Hematopoietic multipotent progenitor cell (in vitro differentiated cells): Measurements from ENCODE around the gene MYLK4. TPM values are rescaled to one million over a fixed set of nuclear protein-coding genes. Genes with fewer than 3 reads are reported as not detected.

Source experiments
- DNase-seq, 3 donors: peaks; one replicate each; pipeline ENCODE4 v3.0.0-alpha.2; 2011 to 2015; ENCODE audit warnings: low read depth in 2 of 3, low spot score in 2 of 3
- total RNA-seq: library from RNA; depleted of rRNA; stranded (reverse); fragments of >200 nt; gene quantifications from one replicate; pipeline ENCODE4 v1.2.3, GENCODE V29; 2012

MYLK4 gene
- total RNA-seq, 1 donor = 1.6 TPM

GRCh38 chr6:2639167-2639566 is 111.6 kb downstream of the MYLK4 start:
- no peak for DNase-seq

GRCh38 chr6:2636672-2637071 is 114.0 kb downstream of the MYLK4 start:
- no peak for DNase-seq

DNA sequence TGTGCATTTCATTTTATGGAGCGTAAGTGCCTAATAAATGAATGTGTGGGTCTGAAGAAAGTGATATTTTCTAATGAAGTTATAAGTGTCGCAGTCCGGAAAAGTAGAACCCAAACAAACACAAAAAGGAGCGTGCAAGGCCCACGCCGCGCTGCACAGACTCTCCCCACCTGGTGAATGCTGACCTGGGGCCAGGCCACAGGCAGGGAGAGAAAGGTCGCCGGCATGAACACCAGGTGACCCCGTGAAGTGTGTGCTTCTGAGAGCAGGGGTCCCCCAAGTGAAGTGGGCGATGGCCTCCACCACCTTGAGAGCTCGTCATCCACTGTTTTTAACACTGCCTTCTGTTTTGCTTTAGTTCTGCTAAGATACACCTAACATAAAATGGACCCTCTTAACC is 114.8 kb downstream of the MYLK4 start:
- no peak for DNase-seq

GRCh38 chr6:2634139-2634964 is 116.4 kb downstream of the MYLK4 start:
- DNase-seq = peak; percentile 68 to 79 (median 78)

GRCh38 chr6:2633736-2634135 is 117.0 kb downstream of the MYLK4 start:
- DNase-seq = no peak

- DNase-seq = no peak
Observed at GRCh38 chr6:2632976-2633584, 117.6 kb downstream of the MYLK4 start.

DNA sequence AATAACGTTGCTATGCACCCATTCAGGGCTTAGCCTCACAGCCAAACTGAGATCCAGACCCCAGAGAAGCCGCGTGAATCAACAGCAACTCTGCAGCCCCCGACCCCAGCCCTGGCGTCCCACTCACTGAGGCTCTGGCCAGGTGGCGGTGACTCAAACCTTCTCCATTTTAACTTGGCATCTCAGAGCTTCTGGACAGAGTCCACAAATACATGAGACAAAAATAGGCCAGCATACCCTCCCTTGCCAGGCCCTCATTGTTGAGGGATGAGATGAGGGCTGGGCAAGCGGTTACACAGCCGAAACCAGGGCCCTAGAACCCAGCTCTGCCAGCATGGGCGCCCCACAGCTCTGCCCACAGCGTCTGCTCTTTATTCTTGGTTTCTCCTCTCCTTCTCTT is 118.4 kb downstream of the MYLK4 start:
- no peak for DNase-seq

DNA sequence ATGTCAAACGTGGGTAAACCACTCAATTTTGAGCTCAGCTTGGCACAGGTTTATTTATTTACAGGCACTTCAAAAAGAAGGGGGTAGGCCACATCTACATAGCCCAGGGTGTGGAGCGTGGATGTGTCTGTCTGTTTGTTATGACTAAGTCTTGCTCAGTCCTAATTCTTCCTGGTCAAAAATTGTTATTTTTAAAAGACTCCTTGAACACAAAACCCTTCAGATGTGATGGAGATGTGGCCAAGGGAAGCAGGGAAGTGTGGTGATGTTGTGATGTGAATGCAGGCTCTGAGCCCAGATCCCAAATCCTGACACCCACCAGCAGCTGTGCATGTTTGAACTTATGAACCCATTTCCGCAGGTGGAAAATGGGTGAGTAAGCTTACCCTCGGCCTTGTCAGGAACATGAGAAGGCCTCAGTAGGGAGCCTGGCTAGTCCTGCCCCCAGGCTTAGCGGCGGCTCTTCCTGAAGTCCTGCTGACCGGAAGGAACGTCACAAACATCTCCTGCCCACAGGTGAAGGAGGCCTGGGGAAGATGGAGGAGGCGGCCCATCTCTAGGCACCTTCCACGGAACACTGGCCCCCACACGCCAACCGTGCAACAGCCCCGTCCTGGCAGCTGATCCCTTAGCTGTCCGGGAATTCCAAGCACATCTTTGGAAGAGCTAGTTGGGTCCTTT is 119.7 kb downstream of the MYLK4 start:
- no peak for DNase-seq

GRCh38 chr6:2630359-2630758 is 120.4 kb downstream of the MYLK4 start:
- DNase-seq = no peak

DNA sequence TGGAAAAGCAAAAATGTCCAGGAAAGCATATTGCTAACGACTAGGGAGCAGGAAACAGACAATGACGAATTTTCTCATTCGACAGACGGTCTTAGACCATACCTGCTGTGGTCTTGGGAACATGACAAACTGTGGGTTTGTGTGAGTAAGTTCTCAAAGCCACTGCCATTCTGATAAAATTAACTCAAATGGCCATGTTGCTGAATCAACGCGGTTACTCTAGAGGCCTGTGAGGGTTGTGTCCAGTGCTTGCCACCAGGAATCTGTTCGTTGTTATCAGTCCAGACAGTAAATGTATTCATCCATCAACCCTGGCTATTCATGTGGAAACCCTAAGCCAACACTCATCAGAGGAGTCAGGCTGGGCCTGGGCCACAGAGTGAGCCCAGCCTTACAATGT is 124.3 kb downstream of the MYLK4 start:
- DNase-seq = no peak

- no peak for DNase-seq
Observed at GRCh38 chr6:2625581-2625980, 125.1 kb downstream of the MYLK4 start.

DNA sequence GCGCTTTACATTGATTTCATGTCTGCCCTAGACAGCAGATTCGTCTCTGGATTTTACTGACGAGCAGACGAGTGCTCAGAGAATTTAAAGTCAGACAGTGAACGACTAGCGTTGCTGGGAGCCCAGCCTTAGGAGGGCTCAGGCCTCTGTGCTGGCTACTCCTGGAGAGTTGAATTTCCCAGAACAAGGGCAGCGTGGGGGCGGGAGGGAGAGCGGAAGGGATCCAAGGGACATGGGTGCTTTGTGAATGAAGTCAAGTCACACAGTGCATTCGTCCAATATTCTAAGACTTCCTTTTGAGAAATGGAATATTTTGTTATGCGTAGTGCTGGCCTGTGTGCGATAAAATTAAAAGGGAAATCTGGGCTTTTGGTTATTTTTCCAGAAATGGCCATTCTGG is 126.5 kb downstream of the MYLK4 start:
- no peak for DNase-seq

DNA sequence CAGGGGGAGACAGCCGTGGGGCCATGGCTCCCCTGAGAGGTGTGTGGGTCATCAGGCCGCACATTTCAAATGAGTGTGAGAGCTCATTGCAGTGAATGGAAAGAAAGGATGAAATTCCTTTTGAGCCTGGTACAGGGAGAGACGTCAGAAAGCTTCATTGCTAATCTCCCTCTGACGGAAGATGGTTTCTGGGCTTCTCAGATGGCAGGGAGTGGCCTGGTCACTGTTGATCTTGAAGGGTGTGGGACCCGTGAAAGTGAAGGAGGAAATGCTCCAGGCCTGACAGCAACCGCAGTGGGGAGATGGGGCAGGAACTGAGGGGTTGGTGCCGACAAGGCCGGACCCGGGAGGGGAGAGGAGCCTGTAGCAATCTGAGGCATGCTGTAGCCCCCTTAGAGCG is 127.4 kb downstream of the MYLK4 start:
- no peak for DNase-seq

GRCh38 chr6:2622671-2623070 is 128.1 kb downstream of the MYLK4 start:
- DNase-seq = no peak

DNA sequence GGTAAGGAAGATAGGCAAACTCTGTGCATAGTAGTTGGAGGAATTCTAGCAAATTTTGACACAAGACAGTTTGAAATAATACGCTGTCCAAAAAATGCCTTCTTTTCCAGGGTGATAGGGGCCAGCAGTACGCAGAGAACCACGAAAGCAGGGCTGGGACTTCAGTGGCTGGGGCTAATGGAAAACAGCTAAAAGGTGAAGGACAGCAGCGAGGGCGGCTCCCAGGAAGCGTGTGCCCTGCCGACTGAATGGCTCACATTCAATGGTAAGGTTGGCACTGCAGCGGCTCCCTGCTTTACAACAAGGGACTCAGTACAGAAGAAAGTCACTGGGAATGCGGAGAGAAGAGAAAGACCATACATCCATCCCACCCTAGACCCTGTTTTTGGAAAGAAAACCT is 131.1 kb downstream of the MYLK4 start:
- no peak for DNase-seq

DNA sequence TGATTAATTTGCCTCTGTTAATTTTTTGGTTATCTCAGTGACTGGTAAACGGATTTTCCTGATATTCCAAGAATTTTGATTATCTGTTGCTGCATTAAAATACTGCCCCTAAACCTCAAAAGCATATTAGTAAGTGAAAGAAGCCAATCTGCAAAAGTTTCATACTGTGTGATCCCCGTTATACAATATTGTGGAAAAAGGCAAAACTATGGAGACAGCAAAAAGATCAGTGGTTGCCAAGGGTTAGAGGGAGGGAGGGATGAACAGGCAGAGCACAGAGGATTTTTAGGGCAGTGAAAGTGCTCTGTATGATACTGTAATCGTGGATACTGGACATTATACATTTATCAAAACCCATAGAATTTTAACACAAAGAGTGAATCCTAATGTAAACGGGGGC is 133.0 kb downstream of the MYLK4 start:
- DNase-seq = no peak

DNA sequence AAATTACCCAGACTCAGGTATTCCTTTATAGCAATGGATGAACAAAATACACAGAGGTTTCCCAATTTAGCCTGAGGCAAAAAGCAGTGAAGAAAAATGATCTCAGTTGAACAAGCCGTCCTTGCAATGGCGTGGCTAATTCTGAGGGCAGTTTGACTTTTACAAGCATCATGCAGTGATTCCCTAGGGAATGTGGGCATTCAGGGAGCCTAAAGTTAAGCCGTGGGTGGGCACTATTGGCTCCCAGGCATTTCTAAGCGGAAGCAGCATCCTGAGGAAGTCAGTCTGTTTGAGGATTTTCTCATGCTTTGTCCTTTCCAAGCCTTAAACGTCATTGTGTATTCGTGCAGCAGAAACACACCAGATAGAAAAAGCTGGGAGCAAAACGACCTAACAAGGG is 133.9 kb downstream of the MYLK4 start:
- DNase-seq = no peak

DNA sequence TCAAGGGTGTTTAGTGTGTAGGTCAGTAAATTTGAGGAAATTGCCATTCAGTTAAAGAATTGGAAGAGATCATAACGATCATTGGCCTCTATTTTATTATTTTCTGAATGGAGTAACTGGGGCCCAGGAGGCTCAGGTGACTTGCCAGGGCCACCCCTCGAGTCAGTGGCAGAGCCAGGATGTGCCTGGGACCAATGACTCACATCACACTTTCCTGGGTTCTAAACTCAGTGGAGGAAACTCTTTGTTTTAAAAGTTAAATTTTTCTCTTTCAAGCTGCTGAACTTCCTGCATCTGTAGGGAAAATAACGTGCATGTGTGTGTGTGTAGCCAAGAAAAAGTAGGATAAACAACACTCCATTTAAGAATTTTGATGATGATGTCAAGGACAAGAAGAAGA is 135.5 kb downstream of the MYLK4 start:
- no peak for DNase-seq

- no peak for DNase-seq
Observed at GRCh38 chr6:2614846-2615245, 135.9 kb downstream of the MYLK4 start.

GRCh38 chr6:2614155-2614554 is 136.6 kb downstream of the MYLK4 start:
- no peak for DNase-seq
